Measurements from ENCODE around the gene DUOXA1.

- TF ChIP-seq CTCF (conservative IDR thresholded peaks at IDR 0.05 in 1 of 2, IDR thresholded peaks at IDR 0.05 in 1 of 2; ENCODE audit: extremely low read depth in 1 of 2, insufficient read depth in 1 of 2, low read depth in 1 of 2, low read length in 2 of 2) (no peak), EZH2 (IDR thresholded peaks at IDR 0.05; ENCODE audit: borderline replicate concordance, low read length) (no peak)
These were observed 35.9 kb downstream of the DUOXA1 start for GRCh38 chr15:45093622-45094357.

Measured in mammary epithelial cell (primary cell).